GM10266 (cell line): ENCODE results near the gene PIGC.

Experiments used
- DNase-seq: peaks from one replicate; pipeline ENCODE4 v3.0.0; 2012; ENCODE audit errors: extremely low spot score
- CTCF ChIP-seq: IDR thresholded peaks from 2 replicates; pipeline ENCODE4 v1.5.1; 2012; ENCODE audit warnings: mild to moderate bottlenecking, low read depth; ENCODE audit not compliant: control insufficient read depth, insufficient read depth; ENCODE audit errors: missing control alignments

PIGC gene

GRCh38 chr1:172468296-172468695 lies 24.4 kb upstream of the PIGC start:
- no peak for DNase-seq
- TF ChIP-seq CTCF = no peak

- TF ChIP-seq CTCF = no peak
- DNase-seq = no peak
These were observed 23.6 kb upstream of the PIGC start for GRCh38 chr1:172467446-172467845.

GRCh38 chr1:172466795-172467407 lies 23.0 kb upstream of the PIGC start:
- TF ChIP-seq CTCF = no peak
- DNase-seq = no peak

- no peak for DNase-seq
- TF ChIP-seq CTCF = no peak
These were observed 21.7 kb upstream of the PIGC start for GRCh38 chr1:172465617-172466016.

- DNase-seq = no peak
These were observed 17.0 kb upstream of the PIGC start for GRCh38 chr1:172460887-172461315.

GRCh38 chr1:172460177-172460576 lies 16.3 kb upstream of the PIGC start:
- DNase-seq = no peak
- no peak for TF ChIP-seq CTCF

More at GRCh38 chr1:172460887-172461315, 17.0 kb upstream of the PIGC start:
- no peak for TF ChIP-seq CTCF

- TF ChIP-seq CTCF = no peak
- no peak for DNase-seq
These were observed 13.7 kb upstream of the PIGC start for GRCh38 chr1:172457479-172458130.
